H9 (cell line): ENCODE measurements around the gene BOLA3. TPM values are rescaled to one million over a fixed set of nuclear protein-coding genes. Genes with fewer than 3 reads are reported as not detected.

Experiments
- DNase-seq: peaks from one replicate; pipeline ENCODE4 v3.0.0-alpha.2; 2017
- H2AFZ ChIP-seq: one replicate; pipeline ENCODE4 v1.6.1; 2013; ENCODE audit warnings: mild to moderate bottlenecking, low read length, control low read depth, moderate library complexity
- H2AK5ac ChIP-seq: 2 replicates; pipeline ENCODE4 v1.6.1; 2013; ENCODE audit warnings: low read length, control low read depth, mixed read lengths; ENCODE audit not compliant: insufficient read length
- H2BK120ac ChIP-seq: one replicate; pipeline ENCODE4 v1.6.1; 2013; ENCODE audit warnings: low read depth, mild to moderate bottlenecking, low read length, control low read depth, inconsistent platforms; ENCODE audit not compliant: poor library complexity, severe bottlenecking
- H2BK12ac ChIP-seq: 2 replicates; pipeline ENCODE4 v1.6.1; 2013; ENCODE audit warnings: low read length, control low read depth, mixed read lengths, low read depth; ENCODE audit not compliant: insufficient read length
- H2BK15ac ChIP-seq: 2 replicates; pipeline ENCODE4 v1.6.1; 2013; ENCODE audit warnings: low read depth, low read length, control low read depth
- H2BK20ac ChIP-seq: one replicate; pipeline ENCODE4 v1.6.1; 2013; ENCODE audit warnings: low read depth, mild to moderate bottlenecking, low read length, control low read depth, inconsistent platforms; ENCODE audit not compliant: poor library complexity, severe bottlenecking
- H2BK5ac ChIP-seq: 2 replicates; pipeline ENCODE4 v1.6.1; 2013; ENCODE audit warnings: low read length, control low read depth, mixed read lengths; ENCODE audit not compliant: insufficient read length
- H3K14ac ChIP-seq: 2 replicates; pipeline ENCODE4 v1.6.1; 2013; ENCODE audit warnings: low read length, control low read depth; ENCODE audit not compliant: insufficient read depth
- H3K18ac ChIP-seq: 2 replicates; pipeline ENCODE4 v1.6.1; 2013; ENCODE audit warnings: low read depth, mild to moderate bottlenecking, mixed read lengths, low read length, control low read depth; ENCODE audit not compliant: insufficient read length
- H3K23ac ChIP-seq: 2 replicates; pipeline ENCODE4 v1.6.1; 2013; ENCODE audit warnings: low read length, control low read depth, mixed read lengths, low read depth; ENCODE audit not compliant: insufficient read length
- H3K23me2 ChIP-seq: 2 replicates; pipeline ENCODE4 v1.6.1; 2013; ENCODE audit warnings: low read depth, mild to moderate bottlenecking, mixed read lengths, low read length, control low read depth; ENCODE audit not compliant: insufficient read length, poor library complexity, severe bottlenecking
- H3K27ac ChIP-seq: 2 replicates; pipeline ENCODE4 v1.5.1; 2013; ENCODE audit warnings: low read length, control low read depth, mixed read lengths, low read depth; ENCODE audit not compliant: insufficient read length
- H3K27me3 ChIP-seq: 2 replicates; pipeline ENCODE4 v1.6.1; 2013; ENCODE audit warnings: low read length, control low read depth, inconsistent platforms; ENCODE audit not compliant: insufficient read depth
- H3K4ac ChIP-seq: 2 replicates; pipeline ENCODE4 v1.6.1; 2013; ENCODE audit warnings: low read depth, mild to moderate bottlenecking, control low read depth, inconsistent platforms, low read length, moderate library complexity
- H3K4me1 ChIP-seq: 2 replicates; pipeline ENCODE4 v1.6.1; 2013; ENCODE audit warnings: low read length, control low read depth, inconsistent platforms; ENCODE audit not compliant: insufficient read depth
- H3K4me2 ChIP-seq: 2 replicates; pipeline ENCODE4 v1.6.1; 2013; ENCODE audit warnings: low read length, control low read depth, mixed read lengths; ENCODE audit not compliant: insufficient read length, insufficient read depth
- H3K56ac ChIP-seq: 2 replicates; pipeline ENCODE4 v1.6.1; 2013; ENCODE audit warnings: low read depth, mild to moderate bottlenecking, mixed read lengths, low read length, control low read depth; ENCODE audit not compliant: insufficient read length
- H3K79me1 ChIP-seq: 2 replicates; pipeline ENCODE4 v1.6.1; 2013; ENCODE audit warnings: low read depth, mild to moderate bottlenecking, moderate library complexity, low read length, control low read depth, inconsistent platforms; ENCODE audit not compliant: insufficient read depth, poor library complexity, severe bottlenecking
- H3K79me2 ChIP-seq: 2 replicates; pipeline ENCODE4 v1.6.1; 2013; ENCODE audit warnings: low read length, control low read depth, inconsistent platforms; ENCODE audit not compliant: insufficient read depth
- H3K9ac ChIP-seq: 2 replicates; pipeline ENCODE4 v1.6.1; 2013; ENCODE audit warnings: low read length, control low read depth, mixed read lengths; ENCODE audit not compliant: insufficient read length; ENCODE audit errors: extremely low read depth
- H3K9me3 ChIP-seq: one replicate; pipeline ENCODE4 v1.6.1; 2013; ENCODE audit warnings: low read depth, low read length, inconsistent platforms; ENCODE audit not compliant: control insufficient read depth
- H3T11ph ChIP-seq: one replicate; pipeline ENCODE4 v1.6.1; 2013; ENCODE audit warnings: mild to moderate bottlenecking, low read length, control low read depth, inconsistent platforms
- H4K20me1 ChIP-seq: one replicate; pipeline ENCODE4 v1.6.1; 2013; ENCODE audit not compliant: control insufficient read depth, insufficient read length, insufficient read depth
- H4K5ac ChIP-seq: 2 replicates; pipeline ENCODE4 v1.6.1; 2013; ENCODE audit warnings: low read depth, mild to moderate bottlenecking, mixed read lengths, low read length, control low read depth; ENCODE audit not compliant: insufficient read length
- H4K8ac ChIP-seq: replicated peaks from 2 replicates; pipeline ENCODE4 v1.6.1; 2013; ENCODE audit warnings: low read length, control low read depth, mixed read lengths, low read depth; ENCODE audit not compliant: insufficient read length
- H4K91ac ChIP-seq: 2 replicates; pipeline ENCODE4 v1.6.1; 2013; ENCODE audit warnings: low read depth, mild to moderate bottlenecking, moderate library complexity, mixed read lengths, low read length, control low read depth; ENCODE audit not compliant: insufficient read length
- H3K27ac Mint-ChIP-seq, 3 experiments: 2 replicates in 2 of 3; 3 replicates in 1 of 3; pipeline ENCODE4 v1.8.0; 2020 to 2021; ENCODE audit warnings: mixed read lengths in 3 of 3, mild to moderate bottlenecking in 1 of 3, moderate library complexity in 1 of 3
- H3K27me3 Mint-ChIP-seq: 2 replicates; pipeline ENCODE4 v1.8.0; 2021; ENCODE audit warnings: low read depth, mild to moderate bottlenecking, moderate library complexity, mixed read lengths
- H3K36me3 Mint-ChIP-seq, 3 experiments: 2 replicates in 2 of 3; 3 replicates in 1 of 3; pipeline ENCODE4 v1.8.0; 2020 to 2021; ENCODE audit warnings: low read depth in 3 of 3, mixed read lengths in 3 of 3; ENCODE audit not compliant: insufficient read depth in 1 of 3
- H3K4me1 Mint-ChIP-seq, 2 experiments: 2 replicates each; pipeline ENCODE4 v1.8.0; 2020; ENCODE audit warnings: mixed read lengths in 2 of 2
- H3K4me3 Mint-ChIP-seq, 2 experiments: 2 replicates in 1 of 2; 3 replicates in 1 of 2; pipeline ENCODE4 v1.8.0; 2020 to 2021; ENCODE audit warnings: mild to moderate bottlenecking in 2 of 2, mixed read lengths in 2 of 2, moderate library complexity in 1 of 2
- H3K9me3 Mint-ChIP-seq, 2 experiments: 2 replicates in 1 of 2; 3 replicates in 1 of 2; pipeline ENCODE4 v1.8.0; 2020; ENCODE audit warnings: mild to moderate bottlenecking in 2 of 2, mixed read lengths in 2 of 2, moderate library complexity in 1 of 2
- CTCF ChIP-seq: fragments of 200-600 bp; sonication (generic); conservative IDR thresholded peaks from 3 replicates; pipeline ENCODE4 v1.8.0; 2021; ENCODE audit warnings: antibody characterized with exemption, mild to moderate bottlenecking
- WGBS: extraction: QIAGEN DNeasy Blood & Tissue Kit; methylation state at CpG from one replicate; pipeline ENCODE4 v1.1.7; 2013; ENCODE audit warnings: missing lambda C conversion rate, low lambda C conversion rate, mixed read lengths; ENCODE audit not compliant: insufficient read length; ENCODE audit errors: extremely low coverage; 5-methylcytosine and 5-hydroxymethylcytosine counted together
- total RNA-seq: library from RNA; stranded (reverse); gene quantifications from 2 replicates; pipeline ENCODE4 v1.2.1, GENCODE V29; 2021

BOLA3 gene
- total RNA-seq, 1 experiment from 2014 or later: 45.0 TPM

- H3K9ac ChIP-seq: no peak overlapping the region
- H3K9me3 ChIP-seq: no peaks in the 10 kb centered on the region
- H3K79me1 ChIP-seq: no peaks in the 10 kb centered on the region
- no peak overlapping the region for H3K56ac ChIP-seq
- H4K8ac ChIP-seq: no peak overlapping the region
- H3K4me1 Mint-ChIP-seq: peaks cover 10 to 11% of the 10 kb centered on the region in 2 experiments
- no peak for TF ChIP-seq CTCF
- H4K91ac ChIP-seq: no peak overlapping the region
- H3K27me3 Mint-ChIP-seq: no peaks in the 10 kb centered on the region
- DNase-seq: peak; percentile 18
- H2BK15ac ChIP-seq: no peak overlapping the region
- no peak overlapping the region for H4K5ac ChIP-seq
- H3K14ac ChIP-seq: no peak overlapping the region
- H3K36me3 Mint-ChIP-seq: peaks cover 22 to 40% (median 33%) of the 10 kb centered on the region in 3 experiments; a peak in 6 of 7 replicates
- H3K27ac Mint-ChIP-seq: peak overlapping the region in 1 of 3 experiments; percentile 81; a peak in 1 of 7 replicates
- no peak overlapping the region for H3K4ac ChIP-seq
- WGBS: no CpG with 5 or more reads among the region's 39 CpGs
- no peak overlapping the region for H3K23ac ChIP-seq
- no peaks in the 10 kb centered on the region for H3K27me3 ChIP-seq
- no peak overlapping the region for H2AK5ac ChIP-seq
- no peaks in the 10 kb centered on the region for H3K23me2 ChIP-seq
- H3K18ac ChIP-seq: no peak overlapping the region
- H3T11ph ChIP-seq: no peak overlapping the region
- no peaks in the 10 kb centered on the region for H3K79me2 ChIP-seq
- no peak overlapping the region for H2BK120ac ChIP-seq
- no peak overlapping the region for H2BK20ac ChIP-seq
- H4K20me1 ChIP-seq: no peaks in the 10 kb centered on the region
- no peaks in the 10 kb centered on the region; the same call in 1 of the 2 replicates for H3K4me1 ChIP-seq
- no peak overlapping the region for H3K4me2 ChIP-seq
- no peak overlapping the region for H2BK5ac ChIP-seq
- H3K9me3 Mint-ChIP-seq: no peaks in the 10 kb centered on the region
- H2BK12ac ChIP-seq: no peak overlapping the region
- H3K27ac ChIP-seq: no peak overlapping the region
- H2AFZ ChIP-seq: no peak overlapping the region
- no peak overlapping the region for H3K4me3 Mint-ChIP-seq
Measured at GRCh38 chr2:74101574-74102300, 46.0 kb downstream of the BOLA3 start.
